CD4-positive, alpha-beta T cell treated with Interleukin-15 for 1 hour (primary cell): ENCODE data around the gene RHD.
"Not testable (repeated sequence)": the region's sequence is repeated elsewhere in the genome, so short reads cannot be mapped to it uniquely, and the experiment has no call there.

Source experiments
- DNase-seq: peaks from one replicate; pipeline ENCODE4 v3.0.0-alpha.2; 2020

RHD gene

DNA sequence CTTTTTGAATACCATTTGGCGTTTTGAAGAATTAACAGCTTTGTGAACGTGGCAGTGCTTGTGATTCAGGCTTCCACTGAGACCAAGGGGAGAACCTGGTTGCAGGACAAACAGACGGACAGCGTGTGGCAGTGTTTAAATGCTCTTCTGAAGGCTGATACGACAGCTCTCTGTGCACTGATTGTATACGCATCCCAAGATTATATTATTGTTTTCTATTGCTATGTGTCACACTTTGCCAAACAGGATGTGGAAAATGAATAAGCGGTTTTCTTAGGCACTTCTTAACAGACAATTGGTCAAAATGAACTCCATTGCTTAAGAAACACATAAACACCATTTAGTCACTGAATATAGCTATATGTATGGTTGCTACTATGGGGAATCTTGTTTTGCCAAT is 12.5 kb upstream of the RHD start:
- DNase-seq, result peak; percentile 25

GRCh38 chr1:25260336-25260735 is 12.0 kb upstream of the RHD start:
- not testable (repeated sequence) for DNase-seq

DNA sequence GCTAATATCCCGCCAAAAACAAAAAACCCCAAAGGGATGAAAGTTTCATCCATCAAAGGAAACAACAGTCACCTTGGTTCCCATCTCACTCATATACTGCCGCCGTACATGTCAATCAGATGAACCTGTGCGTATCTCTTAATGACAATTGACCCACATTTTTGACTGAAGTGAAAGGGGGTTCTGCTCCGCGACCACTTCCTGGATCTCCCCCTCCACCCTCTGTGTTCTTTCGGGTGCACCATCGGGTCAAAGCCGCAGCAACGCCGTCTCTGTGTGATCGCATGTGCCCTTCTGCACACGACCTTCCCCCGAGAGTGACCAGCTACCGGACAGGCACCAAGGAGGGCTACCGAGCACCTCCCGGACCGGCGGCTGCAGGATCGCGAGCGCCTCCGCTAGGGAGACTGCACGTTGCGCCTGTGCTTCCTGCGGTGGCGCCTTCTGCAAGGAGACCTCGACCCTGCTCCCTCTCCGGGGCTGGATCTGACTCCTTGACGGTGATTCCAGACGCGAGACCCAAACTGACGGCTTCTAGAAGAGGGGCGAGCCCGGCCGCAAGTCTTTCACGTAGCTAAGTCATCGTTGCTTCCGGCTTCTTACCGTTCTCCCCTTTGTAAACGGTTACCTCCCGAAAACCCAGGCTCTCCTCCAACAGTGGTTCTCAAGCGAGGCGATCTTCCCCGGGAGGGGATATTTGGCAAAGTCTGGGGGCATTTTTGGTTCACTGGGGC is 5.6 kb upstream of the RHD start:
- not testable (repeated sequence) for DNase-seq

DNA sequence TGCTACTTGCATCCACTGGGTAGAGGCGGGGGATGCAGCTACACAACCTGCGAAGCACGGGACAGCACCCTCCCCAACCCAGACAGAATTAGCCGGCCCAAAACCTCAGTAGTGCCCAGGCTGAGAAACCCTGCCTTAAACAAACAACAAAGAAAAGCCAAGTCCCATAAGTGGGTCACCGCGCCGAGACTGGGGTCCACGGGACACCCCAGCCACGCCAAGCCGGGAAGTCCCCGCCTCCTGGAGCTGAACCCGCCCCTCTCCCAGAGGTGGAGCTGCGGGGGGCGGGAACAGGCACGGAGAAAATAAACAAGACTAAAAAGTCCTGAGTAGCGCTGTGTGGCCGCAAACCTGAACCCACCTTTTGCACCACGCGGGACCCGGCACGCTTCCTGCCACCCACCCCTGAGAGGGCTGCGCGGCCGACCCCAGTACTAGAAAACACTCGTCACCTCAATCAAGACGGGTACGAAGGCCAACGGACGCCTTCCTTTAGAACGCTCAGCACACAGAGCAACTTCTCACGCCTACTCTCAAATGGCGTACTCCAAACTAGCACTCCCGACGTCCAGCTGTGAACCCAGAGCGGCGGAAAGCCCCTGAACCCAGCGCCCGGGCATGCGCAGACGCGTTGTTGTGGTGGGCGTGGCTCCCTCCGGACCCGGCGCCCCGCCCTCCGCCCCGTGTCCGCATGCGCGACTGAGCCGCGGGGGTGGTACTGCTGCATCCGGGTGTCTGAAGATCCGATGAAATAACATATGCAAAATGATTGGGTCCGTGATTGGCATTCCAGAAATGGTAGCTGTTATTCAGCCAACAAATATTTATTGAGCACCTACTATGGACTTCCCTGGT is 4.8 kb upstream of the RHD start:
- DNase-seq, result peak; percentile 91

- DNase-seq, result not testable (repeated sequence)
These were observed 4.1 kb upstream of the RHD start for GRCh38 chr1:25268143-25268760.

DNA sequence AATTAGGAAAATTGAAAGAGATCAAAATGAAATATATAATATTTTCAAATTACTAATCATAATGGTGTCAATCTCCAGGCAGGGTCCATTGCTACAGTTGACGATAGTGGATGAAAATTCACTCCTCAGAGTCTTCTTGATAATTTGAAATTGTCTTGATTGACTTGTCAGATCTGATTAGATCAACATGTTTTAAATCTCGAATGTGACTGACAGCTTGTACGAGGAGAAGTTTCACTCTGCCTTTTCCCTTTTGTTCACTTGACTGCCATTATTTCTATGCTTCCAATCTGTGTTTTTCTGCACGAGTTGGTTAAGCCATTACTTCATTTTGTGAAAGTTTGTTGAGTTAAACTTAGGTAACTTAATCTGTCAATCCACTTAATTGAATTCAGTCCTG is 3.3 kb downstream of the RHD start:
- not testable (repeated sequence) for DNase-seq

DNA sequence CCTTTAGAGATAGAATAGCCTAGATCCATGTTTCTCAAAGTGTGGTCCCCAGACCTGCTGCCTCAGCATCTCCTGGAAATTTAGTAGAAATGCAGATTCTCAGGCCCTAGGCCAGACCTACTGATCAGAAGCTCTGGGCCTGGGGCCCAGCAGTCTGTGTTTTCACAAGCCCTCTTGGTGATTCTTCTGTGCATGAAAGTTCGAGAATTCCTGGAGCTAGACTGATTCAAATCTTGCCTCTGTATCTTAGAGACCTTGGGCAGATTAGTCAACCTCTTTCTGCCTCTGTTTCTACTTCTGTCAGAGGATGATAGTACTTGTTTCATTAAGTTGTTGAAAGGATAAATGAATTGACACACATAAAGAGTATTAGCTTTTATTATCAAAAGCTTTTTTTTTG is 5.0 kb downstream of the RHD start:
- not testable (repeated sequence) for DNase-seq

GRCh38 chr1:25278358-25278757 is 6.0 kb downstream of the RHD start:
- not testable (repeated sequence) for DNase-seq

DNA sequence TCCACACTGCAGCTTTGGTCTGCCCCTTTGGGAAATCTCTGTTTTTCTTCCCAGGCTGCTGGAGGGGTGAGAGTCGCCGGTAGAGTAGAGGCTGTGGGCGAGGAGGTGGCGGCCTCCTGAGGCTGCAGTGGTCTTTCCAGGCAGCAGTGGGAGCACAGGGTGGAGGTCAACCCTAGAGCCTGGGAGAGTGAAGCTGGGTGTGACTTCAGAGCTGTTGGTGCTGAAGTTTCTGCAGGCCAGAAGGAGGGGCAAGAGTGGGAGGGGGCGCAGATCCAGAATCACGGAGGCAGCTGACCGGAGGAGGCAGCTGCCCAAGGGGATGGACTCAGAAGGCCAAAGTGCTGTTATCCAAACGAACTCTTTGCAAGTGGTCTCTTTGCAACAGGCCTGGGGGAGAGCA is 6.5 kb downstream of the RHD start:
- not testable (repeated sequence) for DNase-seq

GRCh38 chr1:25279693-25280111 is 7.4 kb downstream of the RHD start:
- not testable (repeated sequence) for DNase-seq

DNA sequence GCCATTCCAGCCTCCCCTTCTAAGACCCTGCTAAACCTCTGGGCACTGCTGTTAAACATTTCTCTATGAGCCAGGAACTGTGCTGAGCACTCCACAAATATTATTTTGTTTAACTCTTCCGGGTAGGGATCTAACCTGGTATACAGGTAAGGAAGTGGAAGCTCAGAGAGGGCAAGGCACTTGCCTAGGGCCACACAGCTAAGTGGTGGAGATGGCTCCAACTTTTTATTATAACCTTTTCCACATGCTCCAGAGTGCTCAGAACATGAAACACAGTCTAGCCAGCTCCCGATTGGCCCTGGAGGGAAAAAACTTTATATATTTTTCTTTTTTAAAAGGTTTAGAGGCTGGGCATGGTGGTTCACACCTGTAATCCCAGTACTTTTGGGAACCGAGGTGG is 13.6 kb downstream of the RHD start:
- DNase-seq, result not testable (repeated sequence)

DNA sequence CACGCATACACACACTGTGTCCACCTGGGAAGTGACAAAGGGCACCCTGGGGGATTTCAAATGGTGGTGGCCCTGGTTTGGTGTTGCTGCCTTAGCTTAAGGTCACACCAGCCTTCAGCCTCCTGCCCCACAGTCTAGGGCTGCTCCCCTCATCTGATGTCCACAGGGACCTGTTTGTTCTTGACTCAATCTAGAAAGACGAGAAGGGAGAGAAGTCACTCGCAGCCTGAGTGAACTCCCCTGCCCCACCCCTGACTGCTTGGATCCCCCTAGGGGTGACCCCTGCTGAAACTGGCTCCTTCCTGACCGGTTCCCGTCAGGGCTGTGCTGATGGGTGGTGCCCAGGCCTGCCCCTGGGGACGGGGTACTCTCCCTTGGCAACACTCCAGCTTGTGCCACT is 14.9 kb downstream of the RHD start:
- not testable (repeated sequence) for DNase-seq

DNA sequence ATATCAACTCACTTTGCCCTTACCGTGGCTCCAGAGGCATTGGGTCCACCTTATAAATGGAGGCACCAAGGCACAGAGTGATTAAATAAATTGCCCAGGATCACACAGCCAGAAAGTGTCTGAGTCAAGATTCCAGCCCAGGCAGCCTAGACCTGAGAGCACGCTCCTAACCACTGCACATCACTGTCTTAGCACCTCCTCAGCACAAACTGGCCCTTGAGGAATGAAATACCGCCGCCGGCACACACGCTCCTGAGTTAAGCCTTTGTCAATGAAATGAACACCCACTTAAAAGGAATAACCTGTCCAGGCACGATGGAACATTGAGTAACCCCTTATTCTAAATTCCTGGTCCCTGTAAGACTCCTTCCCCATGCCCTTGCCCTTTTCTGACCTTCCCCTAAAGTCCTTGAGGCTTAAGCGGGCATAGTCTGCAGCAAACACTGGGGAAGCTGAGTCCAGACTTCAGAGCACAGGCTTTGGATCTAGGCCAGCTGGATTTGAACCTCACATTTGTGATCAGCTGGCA is 16.3 kb downstream of the RHD start:
- DNase-seq, result not testable (repeated sequence)

- DNase-seq, result not testable (repeated sequence)
These were observed 17.7 kb downstream of the RHD start for GRCh38 chr1:25290043-25290442.

- DNase-seq, result not testable (repeated sequence)
These were observed 21.1 kb downstream of the RHD start for GRCh38 chr1:25293426-25293825.

GRCh38 chr1:25294889-25295826 is 22.8 kb downstream of the RHD start:
- DNase-seq, result not testable (repeated sequence)

DNA sequence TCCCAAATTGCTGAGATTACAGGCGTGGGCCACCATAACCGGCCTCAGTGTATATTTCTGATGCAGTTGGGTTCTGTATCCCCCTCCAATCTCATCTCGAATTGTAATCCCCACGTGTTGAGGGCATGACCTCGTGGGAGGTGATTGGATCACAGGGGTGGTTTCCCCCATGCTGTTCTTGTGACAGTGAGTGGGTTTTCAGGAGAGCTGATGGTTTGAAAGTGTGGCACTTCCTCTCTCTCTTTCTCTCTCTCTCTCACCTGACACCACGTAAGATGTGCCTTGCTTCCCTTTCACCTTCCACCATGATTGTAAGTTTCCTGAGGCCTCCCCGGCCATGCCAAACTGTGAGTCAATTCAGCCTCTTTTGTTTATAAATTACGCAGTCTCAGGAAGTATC is 24.2 kb downstream of the RHD start:
- not testable (repeated sequence) for DNase-seq

- not testable (repeated sequence) for DNase-seq
These were observed 28.4 kb downstream of the RHD start for GRCh38 chr1:25300729-25301128.

- DNase-seq, result not testable (repeated sequence)
These were observed 30.0 kb downstream of the RHD start for GRCh38 chr1:25302330-25302729.

DNA sequence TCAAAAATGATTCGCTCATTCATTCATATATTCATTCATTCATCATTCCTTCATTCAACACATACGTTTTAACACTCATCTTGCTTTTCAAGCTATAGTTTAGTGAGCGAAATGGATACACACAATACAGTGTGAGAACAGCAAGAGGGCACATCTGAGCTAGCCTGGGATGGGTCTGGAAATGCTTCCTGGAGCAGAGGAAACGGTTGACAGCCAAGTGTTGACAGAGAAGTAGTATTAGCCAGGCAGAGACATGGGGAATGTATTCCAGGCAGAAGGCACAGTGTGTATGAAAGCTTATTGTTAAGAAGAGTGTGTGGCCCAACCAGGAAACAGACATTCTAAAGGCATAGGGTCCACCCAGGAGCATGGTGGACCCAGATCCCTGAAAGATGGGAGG is 32.6 kb downstream of the RHD start:
- not testable (repeated sequence) for DNase-seq

DNA sequence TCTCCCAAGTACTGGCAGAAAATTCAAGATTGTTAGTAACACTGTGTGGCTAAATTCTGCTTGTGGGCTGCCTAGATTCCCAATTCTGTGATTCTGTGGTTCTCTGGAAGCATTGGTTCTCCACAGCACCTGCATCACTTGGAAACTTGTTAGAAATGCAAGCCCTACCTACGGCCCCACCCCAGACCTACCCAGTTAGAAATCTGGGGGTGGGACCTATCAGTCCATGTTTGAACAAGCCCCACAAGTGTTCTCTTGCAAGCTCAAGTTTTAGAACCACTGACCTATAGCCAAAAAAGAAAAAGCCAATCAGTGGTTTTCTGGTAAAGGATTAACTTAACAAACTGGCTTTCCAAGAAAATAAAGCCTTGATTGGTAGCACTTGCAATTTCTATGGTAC is 35.9 kb downstream of the RHD start:
- DNase-seq, result not testable (repeated sequence)

DNA sequence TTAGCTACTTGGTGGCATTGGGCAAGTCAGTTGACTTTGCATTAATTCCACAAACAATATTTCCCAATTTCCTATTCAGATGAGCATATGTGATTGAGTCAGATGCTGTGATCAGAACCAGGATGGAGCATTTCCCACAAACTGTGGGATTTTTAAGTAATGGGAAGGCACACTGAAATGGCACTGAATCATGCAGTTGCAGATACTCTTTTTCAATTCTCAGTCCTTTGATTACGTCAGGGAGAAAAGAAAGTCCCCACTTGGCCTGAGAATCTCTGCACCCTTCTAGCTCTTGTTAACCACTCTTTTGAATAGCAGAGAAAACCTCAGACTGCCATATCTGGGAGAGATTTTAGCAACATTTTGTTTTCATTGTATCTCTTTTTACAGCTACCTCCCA is 36.8 kb downstream of the RHD start:
- DNase-seq, result not testable (repeated sequence)
